Ishikawa (cell line): ENCODE measurements around the gene KRCC1.

Experiments
- CEBPB ChIP-seq: IDR thresholded peaks from 2 replicates; pipeline ENCODE4 v1.6.1; 2012
- CREB1 ChIP-seq: IDR thresholded peaks from 2 replicates; pipeline ENCODE4 v1.6.1; 2012; ENCODE audit warnings: low read depth
- EGR1 ChIP-seq: IDR thresholded peaks from 2 replicates; pipeline ENCODE4 v1.6.1; 2012
- EP300 ChIP-seq: IDR thresholded peaks from 2 replicates; pipeline ENCODE4 v1.6.1; 2012; ENCODE audit warnings: borderline replicate concordance
- FOXM1 ChIP-seq: IDR thresholded peaks from 2 replicates; pipeline ENCODE4 v1.6.1; 2012; ENCODE audit warnings: low read depth, borderline replicate concordance
- MAX ChIP-seq: IDR thresholded peaks from 2 replicates; pipeline ENCODE4 v1.6.1; 2012
- NFIC ChIP-seq: IDR thresholded peaks from 2 replicates; pipeline ENCODE4 v1.6.1; 2012
- RAD21 ChIP-seq: IDR thresholded peaks from 2 replicates; pipeline ENCODE4 v1.6.1; 2012; ENCODE audit warnings: low read depth
- REST ChIP-seq: IDR thresholded peaks from 2 replicates; pipeline ENCODE4 v1.6.1; 2012; ENCODE audit warnings: low read depth, mild to moderate bottlenecking
- TAF1 ChIP-seq: IDR thresholded peaks from 2 replicates; pipeline ENCODE4 v1.6.1; 2012; ENCODE audit warnings: low read depth, mild to moderate bottlenecking
- TCF12 ChIP-seq: IDR thresholded peaks from 2 replicates; pipeline ENCODE4 v1.6.1; 2012; ENCODE audit warnings: low read depth
- TEAD4 ChIP-seq: IDR thresholded peaks from 2 replicates; pipeline ENCODE4 v1.6.1; 2012
- USF1 ChIP-seq: IDR thresholded peaks from 2 replicates; pipeline ENCODE4 v1.6.1; 2012
- YY1 ChIP-seq: IDR thresholded peaks from 2 replicates; pipeline ENCODE4 v1.6.1; 2012; ENCODE audit warnings: low read depth
- ZBTB7A ChIP-seq: IDR thresholded peaks from 2 replicates; pipeline ENCODE4 v1.6.1; 2012; ENCODE audit warnings: low read depth

KRCC1 gene

GRCh38 chr2:88002359-88002707, 53.2 kb downstream of the KRCC1 start:
- no peak for TF ChIP-seq TCF12
- no peak for TF ChIP-seq CEBPB
- no peak for TF ChIP-seq RAD21
- no peak for TF ChIP-seq MAX
- no peak for TF ChIP-seq YY1
- TF ChIP-seq TEAD4 = no peak
- TF ChIP-seq FOXM1 = no peak
- TF ChIP-seq TAF1 = no peak
- no peak for TF ChIP-seq ZBTB7A
- no peak for TF ChIP-seq EP300
- TF ChIP-seq EGR1 = no peak
- TF ChIP-seq NFIC = no peak
- no peak for TF ChIP-seq USF1
- TF ChIP-seq REST = no peak
- TF ChIP-seq CREB1 = no peak

- no peak for TF ChIP-seq YY1
- no peak for TF ChIP-seq ZBTB7A
- no peak for TF ChIP-seq NFIC
- TF ChIP-seq TCF12 = no peak
- no peak for TF ChIP-seq EP300
- no peak for TF ChIP-seq CEBPB
- no peak for TF ChIP-seq REST
- TF ChIP-seq FOXM1 = no peak
Observed at GRCh38 chr2:87996570-87996969, 59.0 kb downstream of the KRCC1 start.

GRCh38 chr2:87995756-87996155, 59.8 kb downstream of the KRCC1 start:
- TF ChIP-seq USF1 (no peak), NFIC (no peak), YY1 (no peak), TAF1 (no peak), FOXM1 (no peak), CEBPB (no peak), MAX (no peak), TCF12 (no peak), REST (no peak), EGR1 (no peak), EP300 (no peak), CREB1 (no peak)
